ENCODE measurements around the gene MAP3K14.

MAP3K14 gene

GRCh38 chr17:45338996-45339535 is 22.2 kb upstream of the MAP3K14 start:
- no peak for FAIRE-seq

GRCh38 chr17:45338023-45338781 is 21.4 kb upstream of the MAP3K14 start:
- no peak for FAIRE-seq

GRCh38 chr17:45336390-45337182 is 19.8 kb upstream of the MAP3K14 start:
- no peak for FAIRE-seq

GRCh38 chr17:45335721-45336120 is 18.9 kb upstream of the MAP3K14 start:
- no peak for FAIRE-seq

- no peak for FAIRE-seq
Observed at GRCh38 chr17:45334701-45335677, 18.2 kb upstream of the MAP3K14 start.

GRCh38 chr17:45334231-45334630 is 17.4 kb upstream of the MAP3K14 start:
- no peak for FAIRE-seq

GRCh38 chr17:45333702-45334092 is 16.9 kb upstream of the MAP3K14 start:
- FAIRE-seq: no peak

- no peak for FAIRE-seq
Observed at GRCh38 chr17:45332989-45333701, 16.3 kb upstream of the MAP3K14 start.

- FAIRE-seq: no peak
Observed at GRCh38 chr17:45332505-45332904, 15.7 kb upstream of the MAP3K14 start.

- no peak for FAIRE-seq
Observed at GRCh38 chr17:45326626-45327025, 9.8 kb upstream of the MAP3K14 start.

GRCh38 chr17:45325810-45326209 is 9.0 kb upstream of the MAP3K14 start:
- no peak for FAIRE-seq

- FAIRE-seq: no peak
Observed at GRCh38 chr17:45324336-45324735, 7.5 kb upstream of the MAP3K14 start.

GRCh38 chr17:45322168-45322567 is 5.3 kb upstream of the MAP3K14 start:
- no peak for FAIRE-seq

- FAIRE-seq: no peak
Observed at GRCh38 chr17:45320931-45321461, 4.2 kb upstream of the MAP3K14 start.

GRCh38 chr17:45320349-45320930 is 3.6 kb upstream of the MAP3K14 start:
- no peak for FAIRE-seq

GRCh38 chr17:45319239-45319703 is 2.5 kb upstream of the MAP3K14 start:
- no peak for FAIRE-seq

GRCh38 chr17:45318561-45319230 is 1.9 kb upstream of the MAP3K14 start:
- no peak for FAIRE-seq

GRCh38 chr17:45317111-45317928 is 500 bp upstream of the MAP3K14 start:
- peak; percentile 94 for FAIRE-seq

GRCh38 chr17:45315648-45316433 is 979 bp downstream of the MAP3K14 start:
- FAIRE-seq: no peak

All from TTC549 (cell line).